ENCODE data around the gene OLFM1.

OLFM1 gene

GRCh38 chr9:135134268-135135022 is 47.0 kb downstream of the OLFM1 start:
- DNase-seq (ENCODE audit: low read depth) = no peak
- no peak overlapping the region for H3K4me3 ChIP-seq (ENCODE audit: low read length)
- TF ChIP-seq, protein P1, sequence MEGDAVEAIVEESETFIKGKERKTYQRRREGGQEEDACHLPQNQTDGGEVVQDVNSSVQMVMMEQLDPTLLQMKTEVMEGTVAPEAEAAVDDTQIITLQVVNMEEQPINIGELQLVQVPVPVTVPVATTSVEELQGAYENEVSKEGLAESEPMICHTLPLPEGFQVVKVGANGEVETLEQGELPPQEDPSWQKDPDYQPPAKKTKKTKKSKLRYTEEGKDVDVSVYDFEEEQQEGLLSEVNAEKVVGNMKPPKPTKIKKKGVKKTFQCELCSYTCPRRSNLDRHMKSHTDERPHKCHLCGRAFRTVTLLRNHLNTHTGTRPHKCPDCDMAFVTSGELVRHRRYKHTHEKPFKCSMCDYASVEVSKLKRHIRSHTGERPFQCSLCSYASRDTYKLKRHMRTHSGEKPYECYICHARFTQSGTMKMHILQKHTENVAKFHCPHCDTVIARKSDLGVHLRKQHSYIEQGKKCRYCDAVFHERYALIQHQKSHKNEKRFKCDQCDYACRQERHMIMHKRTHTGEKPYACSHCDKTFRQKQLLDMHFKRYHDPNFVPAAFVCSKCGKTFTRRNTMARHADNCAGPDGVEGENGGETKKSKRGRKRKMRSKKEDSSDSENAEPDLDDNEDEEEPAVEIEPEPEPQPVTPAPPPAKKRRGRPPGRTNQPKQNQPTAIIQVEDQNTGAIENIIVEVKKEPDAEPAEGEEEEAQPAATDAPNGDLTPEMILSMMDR (IDR thresholded peaks at IDR 0.05; ENCODE audit: insufficient read depth, low read depth, low read length, missing control alignments) = no peak

GRCh38 chr9:135135171-135135928 is 47.9 kb downstream of the OLFM1 start:
- TF ChIP-seq, protein P1 (IDR thresholded peaks at IDR 0.05; ENCODE audit: insufficient read depth, low read depth, low read length, missing control alignments) = no peak
- no peak for DNase-seq (ENCODE audit: low read depth)
- no peak overlapping the region for H3K4me3 ChIP-seq (ENCODE audit: low read length)

GRCh38 chr9:135135929-135136315 is 48.5 kb downstream of the OLFM1 start:
- H3K4me3 ChIP-seq (ENCODE audit: low read length) = no peak overlapping the region
- TF ChIP-seq, protein P1 (IDR thresholded peaks at IDR 0.05; ENCODE audit: insufficient read depth, low read depth, low read length, missing control alignments) = no peak
- no peak for DNase-seq (ENCODE audit: low read depth)

GRCh38 chr9:135136481-135136880 is 49.0 kb downstream of the OLFM1 start:
- DNase-seq (ENCODE audit: low read depth) = no peak
- TF ChIP-seq, protein P1 (IDR thresholded peaks at IDR 0.05; ENCODE audit: insufficient read depth, low read depth, low read length, missing control alignments) = no peak
- no peak overlapping the region for H3K4me3 ChIP-seq (ENCODE audit: low read length)

DNA sequence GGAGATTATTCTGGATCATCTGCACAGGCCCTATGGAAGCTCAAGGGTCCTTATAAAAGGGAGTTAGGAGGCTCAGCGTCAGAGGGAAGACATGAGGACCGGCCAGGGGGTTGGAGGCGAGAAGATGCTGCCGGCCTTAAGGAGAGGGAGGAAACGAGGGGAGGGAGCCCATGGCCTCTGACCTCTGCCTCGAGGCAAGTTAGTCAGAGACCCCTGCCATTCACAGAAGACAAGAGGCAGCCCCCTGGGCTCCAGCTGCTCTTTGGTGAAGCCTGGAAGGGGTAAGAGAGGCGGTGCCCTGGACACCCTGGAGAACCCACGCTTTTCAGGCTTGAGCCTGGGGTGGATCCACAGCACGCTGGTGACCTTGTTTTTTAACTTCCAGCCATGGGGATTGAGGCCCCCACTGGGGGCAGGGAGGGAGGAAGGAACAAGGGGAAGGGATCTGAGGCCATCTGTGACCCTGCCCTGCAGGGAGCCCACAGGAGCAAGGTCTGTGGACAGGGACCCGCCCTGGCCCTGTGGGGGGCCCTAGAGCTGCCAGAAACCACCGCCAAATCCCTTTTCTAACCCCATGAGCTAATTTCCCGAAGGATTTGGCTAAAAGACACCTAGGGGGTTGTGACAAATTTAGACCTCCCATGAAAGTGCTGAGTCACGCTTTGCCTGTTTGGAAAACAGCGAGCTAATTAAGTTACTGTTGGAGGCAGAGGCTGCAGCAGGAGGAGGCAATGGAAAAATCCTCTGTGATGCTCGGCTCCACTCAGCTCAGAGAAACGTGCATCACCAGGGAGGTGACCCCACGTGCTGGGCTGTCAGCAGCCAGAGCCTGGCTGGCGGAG is 49.7 kb downstream of the OLFM1 start:
- TF ChIP-seq, protein P1 (IDR thresholded peaks at IDR 0.05; ENCODE audit: insufficient read depth, low read depth, low read length, missing control alignments) = no peak
- no peak for DNase-seq (ENCODE audit: low read depth)
- no peak overlapping the region for H3K4me3 ChIP-seq (ENCODE audit: low read length)

- DNase-seq (ENCODE audit: low read depth) = no peak
- TF ChIP-seq, protein P1 (IDR thresholded peaks at IDR 0.05; ENCODE audit: insufficient read depth, low read depth, low read length, missing control alignments) = no peak
- no peak overlapping the region for H3K4me3 ChIP-seq (ENCODE audit: low read length)
Measured at GRCh38 chr9:135138078-135138855, 50.8 kb downstream of the OLFM1 start.

Measured in epithelial cell of esophagus (primary cell).